ENCODE measurements around the gene ANAPC5. TPM values are rescaled to one million over a fixed set of nuclear protein-coding genes. Genes with fewer than 3 reads are reported as not detected.
A peak's percentile ranks its signal among the peaks of the same experiment; 100 is the strongest.

The ANAPC5 gene
- total and polyA plus RNA-seq, 2 donors, result 119 to 173 TPM

- no peaks in the 10 kb centered on the region for H3K4me1 ChIP-seq (ENCODE audit: control insufficient read depth in 2 of 2, insufficient read depth in 2 of 2, low read length in 2 of 2)
- DNase-seq (ENCODE audit: low read depth in 6 of 9, low spot score in 9 of 9), result no peak
- 86% methylated on average over 10 of the region's 10 CpGs for WGBS
These were observed 72.7 kb downstream of the ANAPC5 start for GRCh38 chr12:121279507-121279915.

GRCh38 chr12:121279071-121279375, 73.2 kb downstream of the ANAPC5 start:
- 94% methylated on average over 13 of the region's 13 CpGs for WGBS
- no peak for DNase-seq (ENCODE audit: low read depth in 6 of 9, low spot score in 9 of 9)
- Histone ChIP-seq H3K27me3 (ENCODE audit: control insufficient read depth in 2 of 2, insufficient read depth in 1 of 2, low read length in 1 of 2) (no peaks in the 10 kb centered on the region), H3K4me3 (ENCODE audit: low read length in 2 of 2) (no peak overlapping the region), H3K9me3 (ENCODE audit: control insufficient read depth in 2 of 2, insufficient read depth in 1 of 2, low read length in 1 of 2) (no peaks in the 10 kb centered on the region), H3K36me3 (ENCODE audit: control insufficient read depth in 2 of 2, insufficient read depth in 2 of 2, low read length in 1 of 2) (peaks cover 7 to 31% of the 10 kb centered on the region in 2 donors), H3K4me1 (ENCODE audit: control insufficient read depth in 2 of 2, insufficient read depth in 2 of 2, low read length in 2 of 2) (no peaks in the 10 kb centered on the region), H3K27ac (ENCODE audit: low read depth in 1 of 2, low read length in 1 of 2) (no peak overlapping the region)

More at GRCh38 chr12:121279507-121279915, 72.7 kb downstream of the ANAPC5 start:
- Histone ChIP-seq H3K27ac (ENCODE audit: low read depth in 1 of 2, low read length in 1 of 2) (no peak overlapping the region), H3K36me3 (ENCODE audit: control insufficient read depth in 2 of 2, insufficient read depth in 2 of 2, low read length in 1 of 2) (peaks cover 2 to 26% of the 10 kb centered on the region in 2 donors), H3K27me3 (ENCODE audit: control insufficient read depth in 2 of 2, insufficient read depth in 1 of 2, low read length in 1 of 2) (no peaks in the 10 kb centered on the region), H3K4me3 (ENCODE audit: low read length in 2 of 2) (no peak overlapping the region), H3K9me3 (ENCODE audit: control insufficient read depth in 2 of 2, insufficient read depth in 1 of 2, low read length in 1 of 2) (no peaks in the 10 kb centered on the region)

GRCh38 chr12:121278169-121279070, 73.8 kb downstream of the ANAPC5 start:
- Histone ChIP-seq H3K27ac (ENCODE audit: low read depth in 1 of 2, low read length in 1 of 2) (peak overlapping the region in 1 of 2 donors; percentile 15), H3K27me3 (ENCODE audit: control insufficient read depth in 2 of 2, insufficient read depth in 1 of 2, low read length in 1 of 2) (no peaks in the 10 kb centered on the region)

GRCh38 chr12:121277374-121277759, 74.8 kb downstream of the ANAPC5 start:
- no peak for DNase-seq (ENCODE audit: low read depth in 6 of 9, low spot score in 9 of 9)
- no peaks in the 10 kb centered on the region for H3K27me3 ChIP-seq (ENCODE audit: control insufficient read depth in 2 of 2, insufficient read depth in 1 of 2, low read length in 1 of 2)
- peaks cover 21 to 31% of the 10 kb centered on the region in 2 donors for H3K36me3 ChIP-seq (ENCODE audit: control insufficient read depth in 2 of 2, insufficient read depth in 2 of 2, low read length in 1 of 2)
- no peaks in the 10 kb centered on the region for H3K4me1 ChIP-seq (ENCODE audit: control insufficient read depth in 2 of 2, insufficient read depth in 2 of 2, low read length in 2 of 2)
- H3K4me3 ChIP-seq (ENCODE audit: low read length in 2 of 2), result no peak overlapping the region
- H3K27ac ChIP-seq (ENCODE audit: low read depth in 1 of 2, low read length in 1 of 2), result no peak overlapping the region
- no peaks in the 10 kb centered on the region for H3K9me3 ChIP-seq (ENCODE audit: control insufficient read depth in 2 of 2, insufficient read depth in 1 of 2, low read length in 1 of 2)
- WGBS, result 98% methylated on average over 6 of the region's 6 CpGs

More at GRCh38 chr12:121278169-121279070, 73.8 kb downstream of the ANAPC5 start:
- DNase-seq (ENCODE audit: low read depth in 6 of 9, low spot score in 9 of 9), result no peak
- peaks cover 13 to 37% of the 10 kb centered on the region in 2 donors for H3K36me3 ChIP-seq (ENCODE audit: control insufficient read depth in 2 of 2, insufficient read depth in 2 of 2, low read length in 1 of 2)
- H3K4me3 ChIP-seq (ENCODE audit: low read length in 2 of 2), result no peak overlapping the region
- no peaks in the 10 kb centered on the region for H3K4me1 ChIP-seq (ENCODE audit: control insufficient read depth in 2 of 2, insufficient read depth in 2 of 2, low read length in 2 of 2)
- WGBS, result 97% methylated on average over 15 of the region's 15 CpGs
- H3K9me3 ChIP-seq (ENCODE audit: control insufficient read depth in 2 of 2, insufficient read depth in 1 of 2, low read length in 1 of 2), result no peaks in the 10 kb centered on the region

- Histone ChIP-seq H3K36me3 (ENCODE audit: control insufficient read depth in 2 of 2, insufficient read depth in 2 of 2, low read length in 1 of 2) (peaks cover 28 to 43% of the 10 kb centered on the region in 2 donors), H3K9me3 (ENCODE audit: control insufficient read depth in 2 of 2, insufficient read depth in 1 of 2, low read length in 1 of 2) (no peaks in the 10 kb centered on the region), H3K27me3 (ENCODE audit: control insufficient read depth in 2 of 2, insufficient read depth in 1 of 2, low read length in 1 of 2) (no peaks in the 10 kb centered on the region), H3K27ac (ENCODE audit: low read depth in 1 of 2, low read length in 1 of 2) (no peak overlapping the region), H3K4me3 (ENCODE audit: low read length in 2 of 2) (no peak overlapping the region), H3K4me1 (ENCODE audit: control insufficient read depth in 2 of 2, insufficient read depth in 2 of 2, low read length in 2 of 2) (no peaks in the 10 kb centered on the region)
- DNase-seq (ENCODE audit: low read depth in 6 of 9, low spot score in 9 of 9), result no peak
- WGBS, result 98% methylated on average over 35 of the region's 35 CpGs
These were observed 78.0 kb downstream of the ANAPC5 start for GRCh38 chr12:121274036-121274763.

GRCh38 chr12:121273364-121273896, 78.8 kb downstream of the ANAPC5 start:
- DNase-seq (ENCODE audit: low read depth in 6 of 9, low spot score in 9 of 9), result no peak
- H3K27ac ChIP-seq (ENCODE audit: low read depth in 1 of 2, low read length in 1 of 2), result no peak overlapping the region
- H3K27me3 ChIP-seq (ENCODE audit: control insufficient read depth in 2 of 2, insufficient read depth in 1 of 2, low read length in 1 of 2), result no peaks in the 10 kb centered on the region
- no peaks in the 10 kb centered on the region for H3K9me3 ChIP-seq (ENCODE audit: control insufficient read depth in 2 of 2, insufficient read depth in 1 of 2, low read length in 1 of 2)
- no peaks in the 10 kb centered on the region for H3K4me1 ChIP-seq (ENCODE audit: control insufficient read depth in 2 of 2, insufficient read depth in 2 of 2, low read length in 2 of 2)
- no peak overlapping the region for H3K4me3 ChIP-seq (ENCODE audit: low read length in 2 of 2)
- WGBS, result 99% methylated on average over 14 of the region's 14 CpGs
- peaks cover 35 to 46% of the 10 kb centered on the region in 2 donors for H3K36me3 ChIP-seq (ENCODE audit: control insufficient read depth in 2 of 2, insufficient read depth in 2 of 2, low read length in 1 of 2)

GRCh38 chr12:121267822-121268221, 84.4 kb downstream of the ANAPC5 start:
- 98% methylated on average over 1 of the region's 1 CpG for WGBS
- DNase-seq (ENCODE audit: low read depth in 6 of 9, low spot score in 9 of 9), result no peak
- no peak overlapping the region for H3K27ac ChIP-seq (ENCODE audit: low read depth in 1 of 2, low read length in 1 of 2)
- no peaks in the 10 kb centered on the region for H3K9me3 ChIP-seq (ENCODE audit: control insufficient read depth in 2 of 2, insufficient read depth in 1 of 2, low read length in 1 of 2)
- no peaks in the 10 kb centered on the region for H3K4me1 ChIP-seq (ENCODE audit: control insufficient read depth in 2 of 2, insufficient read depth in 2 of 2, low read length in 2 of 2)
- H3K27me3 ChIP-seq (ENCODE audit: control insufficient read depth in 2 of 2, insufficient read depth in 1 of 2, low read length in 1 of 2), result no peaks in the 10 kb centered on the region
- peaks cover 36 to 52% of the 10 kb centered on the region in 2 donors for H3K36me3 ChIP-seq (ENCODE audit: control insufficient read depth in 2 of 2, insufficient read depth in 2 of 2, low read length in 1 of 2)
- H3K4me3 ChIP-seq (ENCODE audit: low read length in 2 of 2), result no peak overlapping the region

GRCh38 chr12:121264951-121265515, 87.2 kb downstream of the ANAPC5 start:
- 97% methylated on average over 10 of the region's 10 CpGs for WGBS
- H3K4me1 ChIP-seq (ENCODE audit: control insufficient read depth in 2 of 2, insufficient read depth in 2 of 2, low read length in 2 of 2), result no peaks in the 10 kb centered on the region
- H3K4me3 ChIP-seq (ENCODE audit: low read length in 2 of 2), result no peak overlapping the region
- peaks cover 37 to 61% of the 10 kb centered on the region in 2 donors for H3K36me3 ChIP-seq (ENCODE audit: control insufficient read depth in 2 of 2, insufficient read depth in 2 of 2, low read length in 1 of 2)
- H3K9me3 ChIP-seq (ENCODE audit: control insufficient read depth in 2 of 2, insufficient read depth in 1 of 2, low read length in 1 of 2), result peaks cover 0 to 4% of the 10 kb centered on the region in 2 donors
- H3K27me3 ChIP-seq (ENCODE audit: control insufficient read depth in 2 of 2, insufficient read depth in 1 of 2, low read length in 1 of 2), result no peaks in the 10 kb centered on the region
- no peak overlapping the region for H3K27ac ChIP-seq (ENCODE audit: low read depth in 1 of 2, low read length in 1 of 2)
- no peak for DNase-seq (ENCODE audit: low read depth in 6 of 9, low spot score in 9 of 9)

All from thymus (tissue), 11 donors.